GM20000 (cell line): ENCODE results near the gene ANKS4B.
A peak's percentile ranks its signal among the peaks of the same experiment; 100 is the strongest.
"Not testable (repeated sequence)": the region's sequence is repeated elsewhere in the genome, so short reads cannot be mapped to it uniquely, and the experiment has no call there.

Experiments used
- DNase-seq: peaks from one replicate; pipeline ENCODE4 v3.0.0; 2012; ENCODE audit warnings: low spot score
- TF ChIP-seq, protein P1 (sequence below): IDR thresholded peaks from 2 replicates; pipeline ENCODE4 v1.5.1; 2012; ENCODE audit warnings: mild to moderate bottlenecking, control low read depth; ENCODE audit errors: extremely low read depth, missing control alignments

The ANKS4B gene

GRCh38 chr16:21283521-21284289 lies 50.2 kb downstream of the ANKS4B start:
- DNase-seq = peak; percentile 62

DNA sequence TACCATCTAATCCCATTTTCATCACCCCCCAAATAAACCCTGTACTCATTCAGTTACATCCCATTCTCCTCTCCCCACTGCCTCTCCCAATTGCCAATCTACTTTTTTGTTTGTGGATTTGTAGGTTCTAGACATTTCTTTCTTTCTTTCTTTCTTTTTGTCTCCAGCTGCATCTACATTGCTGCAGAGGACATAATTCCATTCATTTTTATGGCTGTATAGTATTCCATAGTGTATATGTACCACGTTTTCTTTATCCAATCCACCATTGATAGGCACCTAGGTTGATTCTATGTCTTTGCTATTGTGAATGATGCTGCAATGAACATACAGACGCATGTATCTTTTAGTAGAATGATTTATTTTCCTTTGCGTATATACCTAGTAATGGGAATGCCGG lies 50.9 kb downstream of the ANKS4B start:
- DNase-seq = no peak
- TF ChIP-seq, protein P1, sequence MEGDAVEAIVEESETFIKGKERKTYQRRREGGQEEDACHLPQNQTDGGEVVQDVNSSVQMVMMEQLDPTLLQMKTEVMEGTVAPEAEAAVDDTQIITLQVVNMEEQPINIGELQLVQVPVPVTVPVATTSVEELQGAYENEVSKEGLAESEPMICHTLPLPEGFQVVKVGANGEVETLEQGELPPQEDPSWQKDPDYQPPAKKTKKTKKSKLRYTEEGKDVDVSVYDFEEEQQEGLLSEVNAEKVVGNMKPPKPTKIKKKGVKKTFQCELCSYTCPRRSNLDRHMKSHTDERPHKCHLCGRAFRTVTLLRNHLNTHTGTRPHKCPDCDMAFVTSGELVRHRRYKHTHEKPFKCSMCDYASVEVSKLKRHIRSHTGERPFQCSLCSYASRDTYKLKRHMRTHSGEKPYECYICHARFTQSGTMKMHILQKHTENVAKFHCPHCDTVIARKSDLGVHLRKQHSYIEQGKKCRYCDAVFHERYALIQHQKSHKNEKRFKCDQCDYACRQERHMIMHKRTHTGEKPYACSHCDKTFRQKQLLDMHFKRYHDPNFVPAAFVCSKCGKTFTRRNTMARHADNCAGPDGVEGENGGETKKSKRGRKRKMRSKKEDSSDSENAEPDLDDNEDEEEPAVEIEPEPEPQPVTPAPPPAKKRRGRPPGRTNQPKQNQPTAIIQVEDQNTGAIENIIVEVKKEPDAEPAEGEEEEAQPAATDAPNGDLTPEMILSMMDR = no peak

More at GRCh38 chr16:21283521-21284289, 50.2 kb downstream of the ANKS4B start:
- TF ChIP-seq, protein P1 = peak; percentile 51

DNA sequence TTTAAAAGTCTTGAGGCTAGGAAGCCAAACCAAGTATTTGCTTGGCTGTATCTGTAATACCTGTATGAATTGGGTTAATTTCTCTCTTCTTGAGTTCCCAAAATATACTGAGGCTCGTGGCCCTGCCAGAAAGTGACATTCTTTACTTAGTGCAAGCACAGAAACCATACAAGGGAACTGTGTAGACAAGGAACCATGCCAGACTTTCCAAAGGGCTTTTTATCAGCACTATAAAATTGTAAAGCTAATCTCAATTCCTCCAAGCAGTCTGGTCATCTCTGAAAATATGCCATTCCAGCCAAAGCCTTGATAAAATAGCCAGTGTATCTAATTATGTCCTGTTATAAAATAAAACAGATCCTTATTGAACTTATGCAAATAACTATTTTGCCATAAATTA lies 51.8 kb downstream of the ANKS4B start:
- TF ChIP-seq, protein P1 = no peak
- no peak for DNase-seq

DNA sequence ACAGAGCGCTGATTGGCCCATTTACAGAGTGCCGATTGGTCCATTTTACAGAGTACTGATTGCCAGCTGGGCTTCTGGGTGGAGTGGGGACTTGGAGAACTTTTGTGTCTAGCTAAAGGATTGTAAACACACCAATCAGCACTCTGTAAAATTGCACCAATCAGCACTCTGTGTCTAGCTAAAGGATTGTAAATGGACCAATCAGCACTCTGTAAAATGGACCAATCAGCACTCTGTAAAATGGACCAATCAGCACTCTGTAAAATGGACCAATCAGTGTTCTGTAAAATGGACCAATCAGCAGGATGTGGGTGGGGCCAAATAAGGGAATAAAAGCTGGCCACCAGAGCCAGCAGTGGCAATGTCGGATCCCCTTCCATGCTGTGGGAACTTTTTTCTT lies 56.3 kb downstream of the ANKS4B start:
- not testable (repeated sequence) for DNase-seq

DNA sequence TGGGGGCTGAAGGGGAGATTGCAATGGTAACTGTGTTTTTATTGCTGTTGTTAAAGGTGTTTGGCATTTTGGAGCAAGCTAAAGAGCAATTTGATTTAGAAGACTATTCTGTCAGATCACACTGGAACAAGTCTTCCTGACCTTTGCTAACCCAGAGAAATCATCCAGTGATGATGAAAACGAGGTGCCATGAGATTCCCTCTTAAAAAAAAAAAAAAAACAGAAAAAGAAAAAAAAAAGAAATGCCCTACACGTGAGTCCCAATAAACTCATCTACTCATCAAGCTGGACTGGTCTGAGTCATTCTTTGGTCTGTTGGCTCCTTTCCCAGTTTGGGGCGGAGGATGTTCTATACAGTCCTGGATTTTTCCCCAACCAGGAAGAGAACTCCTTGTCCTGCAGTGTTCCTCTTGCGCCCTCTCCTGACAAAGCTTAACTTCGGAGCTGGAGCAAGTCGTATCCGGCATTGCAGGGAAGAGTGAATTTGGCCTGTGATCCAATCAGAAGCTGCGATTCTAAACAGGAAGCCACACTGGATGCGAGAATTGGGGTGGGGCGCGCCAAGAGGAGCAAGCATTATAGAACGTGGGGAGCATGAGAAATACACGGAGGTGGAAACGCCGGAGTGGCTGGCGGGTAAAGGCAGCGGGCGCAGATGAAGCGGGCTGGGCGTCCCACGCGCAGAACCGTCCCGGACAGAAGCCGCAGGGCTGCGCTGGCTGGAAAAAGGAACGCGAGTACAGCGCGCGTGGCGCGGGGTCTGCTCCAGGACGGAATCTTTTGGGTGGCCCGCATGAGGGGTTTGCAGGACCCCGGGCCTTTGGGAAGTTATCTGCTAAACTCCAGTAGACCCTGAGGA lies 67.0 kb downstream of the ANKS4B start:
- DNase-seq = peak; percentile 87
- TF ChIP-seq, protein P1 = peak; percentile 71

DNA sequence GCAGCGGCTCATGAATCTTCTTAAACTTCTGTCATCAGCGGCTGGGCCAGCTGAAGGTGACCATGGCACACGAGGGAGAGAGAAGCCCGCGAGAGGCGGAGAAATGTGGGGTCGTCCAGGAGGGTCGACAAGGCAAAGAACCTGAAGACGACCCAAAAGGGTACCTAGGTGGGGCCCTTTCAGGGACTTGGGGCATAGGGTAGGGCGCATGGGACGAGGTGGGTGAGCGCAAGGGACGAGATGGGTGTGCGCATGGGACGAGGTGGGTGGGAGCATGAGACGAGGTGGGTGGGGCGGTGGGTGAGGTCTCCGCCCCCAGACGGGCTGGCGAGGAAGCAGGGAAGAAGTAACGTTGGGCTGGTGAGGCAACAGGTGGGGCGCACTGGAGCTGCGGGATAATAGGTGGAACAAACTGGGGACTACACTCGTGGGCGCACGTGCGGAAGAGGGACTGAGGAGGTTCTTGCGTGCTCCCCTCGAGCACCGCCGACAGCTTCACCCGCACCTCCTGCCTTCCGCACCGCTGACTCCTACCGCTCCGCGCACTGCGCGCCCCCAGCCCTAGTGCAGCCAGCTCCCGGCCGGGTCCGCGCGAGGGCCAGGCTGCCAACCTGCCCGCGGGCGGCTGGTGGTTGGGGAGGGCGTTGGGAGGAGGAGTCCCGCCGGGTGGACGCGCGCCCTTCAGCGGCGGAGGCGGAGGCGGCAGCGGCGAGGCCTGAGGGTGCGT lies 67.8 kb downstream of the ANKS4B start:
- TF ChIP-seq, protein P1 = peak; percentile 19
- peak; percentile 89 for DNase-seq

- no peak for DNase-seq
- TF ChIP-seq, protein P1 = no peak
Measured at GRCh38 chr16:21301895-21302291, 68.4 kb downstream of the ANKS4B start.
